GM18861 (cell line): ENCODE data around the gene DDR1.

Source experiments
- ATAC-seq: cut with Tn5 transposase; IDR thresholded peaks from one replicate; pipeline ENCODE4 v1.9.1; 2021; ENCODE audit not compliant: unreplicated experiment

Gene DDR1

GRCh38 chr6:30880698-30881252 lies 3.5 kb upstream of the DDR1 start:
- ATAC-seq: no peak

DNA sequence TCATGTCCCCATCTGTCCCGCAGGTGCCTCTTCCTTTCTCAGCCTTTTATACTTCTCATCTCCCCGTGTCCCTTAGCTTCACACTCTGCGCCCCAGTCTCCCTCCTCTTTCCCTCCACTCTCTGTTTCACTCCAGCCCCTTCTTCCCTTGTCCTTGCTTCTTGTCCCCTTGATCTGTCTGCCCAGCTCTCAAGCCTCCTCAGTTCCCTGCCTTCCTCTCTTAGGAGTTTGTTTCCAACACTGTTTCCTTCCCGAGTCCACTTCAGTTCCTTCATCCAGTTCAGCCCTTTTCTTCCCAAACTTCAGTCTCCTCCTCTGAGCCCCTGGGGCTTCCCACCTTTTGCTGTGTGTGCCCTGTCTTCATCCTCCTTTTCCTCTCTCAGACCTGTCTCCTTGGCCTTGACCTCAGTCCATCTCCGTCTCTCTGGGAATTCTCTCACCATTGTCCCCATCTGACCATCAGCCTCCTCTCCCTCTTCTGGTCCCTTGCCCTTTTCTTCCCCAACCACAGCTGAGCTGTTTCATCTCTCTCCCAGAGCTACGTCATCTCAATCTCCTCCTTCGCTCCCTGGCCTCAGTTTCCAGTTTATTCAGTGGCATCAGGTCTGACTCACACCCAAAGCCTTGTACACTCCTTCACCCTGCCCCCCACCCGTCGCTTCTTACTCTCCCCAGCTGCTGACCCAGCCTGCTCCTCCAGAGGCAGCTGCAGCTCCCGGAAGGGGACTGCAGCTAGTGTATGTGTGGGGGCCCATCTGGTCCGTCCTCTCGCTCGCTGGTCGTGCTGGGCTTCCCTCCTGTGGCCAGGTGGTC lies 2.7 kb upstream of the DDR1 start:
- ATAC-seq: no peak

GRCh38 chr6:30882204-30882758 lies 2.0 kb upstream of the DDR1 start:
- no peak for ATAC-seq

DNA sequence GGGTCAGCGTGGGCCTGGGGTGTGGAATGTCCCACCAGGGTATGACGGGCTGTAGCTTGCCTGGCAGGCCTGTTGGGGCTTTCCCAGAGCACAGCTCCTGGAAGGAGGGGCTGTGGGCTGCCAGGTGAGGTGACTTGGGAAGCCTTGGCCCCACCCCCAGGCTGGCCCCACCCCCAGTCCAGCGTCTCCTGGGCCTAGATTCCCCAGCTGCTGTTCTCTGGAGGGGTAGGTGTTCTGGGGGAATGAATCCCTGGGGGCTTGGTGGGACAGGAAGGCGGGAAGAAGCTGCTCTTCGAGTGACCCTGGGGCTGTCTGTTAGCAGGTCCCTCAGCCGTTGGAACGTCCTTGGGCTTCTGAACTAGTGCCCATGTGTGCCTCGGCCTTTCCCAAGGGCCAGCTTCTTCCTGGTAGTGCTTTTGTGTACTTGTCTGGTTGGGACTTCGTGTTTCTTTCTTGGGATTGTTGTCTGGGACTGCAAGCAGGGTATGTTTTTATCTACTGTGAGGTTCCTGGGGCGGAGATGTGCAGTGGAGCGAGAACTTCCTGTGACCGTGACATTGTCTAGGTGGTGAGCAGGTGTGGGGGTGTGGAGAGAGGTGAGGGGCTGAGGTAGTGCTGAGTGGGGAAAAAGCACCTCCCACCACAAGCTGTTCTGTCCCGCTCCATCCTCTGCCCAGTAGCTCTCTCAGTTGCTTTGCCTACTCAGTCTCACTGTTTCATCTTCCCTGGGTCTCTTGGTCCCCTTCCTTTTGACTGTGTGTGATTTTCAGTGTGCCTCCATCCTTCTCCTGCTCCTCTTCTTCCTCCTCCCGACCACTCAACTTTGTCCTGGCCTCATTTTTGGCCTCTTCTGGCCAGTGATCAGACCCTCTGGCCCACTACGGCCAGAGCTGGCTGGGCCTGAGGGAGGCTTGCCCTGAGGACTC lies 1.3 kb upstream of the DDR1 start:
- no peak for ATAC-seq

DNA sequence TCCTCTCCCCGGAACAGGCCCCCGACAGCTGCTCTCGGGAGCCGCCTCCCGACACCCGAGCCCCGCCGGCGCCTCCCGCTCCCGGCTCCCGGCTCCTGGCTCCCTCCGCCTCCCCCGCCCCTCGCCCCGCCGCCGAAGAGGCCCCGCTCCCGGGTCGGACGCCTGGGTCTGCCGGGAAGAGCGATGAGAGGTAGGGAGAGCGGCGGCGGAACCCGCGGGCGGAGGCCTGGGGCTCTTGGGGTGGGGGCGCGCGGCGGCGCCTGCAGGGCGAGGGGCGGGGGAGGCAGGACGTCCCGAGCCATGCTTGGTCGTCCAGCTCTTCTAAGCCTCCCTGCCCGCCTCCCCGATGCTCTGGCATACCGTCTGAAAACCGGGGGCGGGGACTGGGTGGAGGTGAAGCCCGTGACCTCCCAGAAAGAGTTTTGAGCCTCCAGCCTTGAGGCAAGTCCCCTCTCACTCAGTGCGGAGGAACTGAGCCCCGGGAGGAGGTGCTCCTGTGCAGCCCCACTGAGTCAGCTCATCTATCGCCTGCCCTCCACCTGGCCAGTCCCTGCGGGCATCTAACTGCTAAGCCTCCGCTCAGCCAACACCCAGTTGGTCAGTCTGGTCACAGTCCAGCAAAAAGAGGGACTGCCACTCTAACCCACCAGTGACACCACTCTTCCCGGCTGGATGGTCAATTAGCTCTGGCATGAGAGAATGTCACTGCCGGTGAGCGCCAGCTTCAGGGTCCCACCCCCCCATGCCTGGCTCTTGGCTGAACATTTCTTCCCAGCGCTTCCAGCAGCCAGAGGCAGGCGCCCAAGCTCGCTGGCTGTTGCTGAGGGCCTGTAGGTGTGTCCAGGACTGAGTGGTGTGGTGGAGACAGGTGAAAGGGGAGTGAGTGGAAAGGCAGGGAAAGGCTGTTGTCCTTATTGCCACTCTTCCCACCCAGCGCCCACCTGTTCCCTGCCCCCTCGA lies 482 bp downstream of the DDR1 start:
- ATAC-seq: no peak

GRCh38 chr6:30885481-30885998 lies 1.2 kb downstream of the DDR1 start:
- no peak for ATAC-seq

- ATAC-seq: no peak
Observed at GRCh38 chr6:30885999-30886896, 1.9 kb downstream of the DDR1 start.

DNA sequence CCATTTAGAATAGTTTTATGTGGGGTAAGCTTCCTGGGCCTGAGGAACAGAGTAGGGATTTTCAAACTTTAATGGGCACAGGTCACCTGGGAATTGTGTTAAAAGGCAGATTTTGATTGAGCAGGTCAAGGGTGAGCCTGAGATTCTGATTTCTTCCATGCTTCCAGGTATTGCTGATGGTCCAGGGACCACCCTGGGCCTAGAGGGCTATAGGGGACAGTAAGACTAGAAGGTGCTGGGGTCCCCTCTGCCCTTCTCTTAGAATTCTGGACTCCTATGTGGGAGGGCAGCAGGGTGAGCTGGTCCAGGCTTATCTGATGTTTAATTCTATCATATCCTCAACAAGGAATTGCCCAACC lies 2.6 kb downstream of the DDR1 start:
- no peak for ATAC-seq

DNA sequence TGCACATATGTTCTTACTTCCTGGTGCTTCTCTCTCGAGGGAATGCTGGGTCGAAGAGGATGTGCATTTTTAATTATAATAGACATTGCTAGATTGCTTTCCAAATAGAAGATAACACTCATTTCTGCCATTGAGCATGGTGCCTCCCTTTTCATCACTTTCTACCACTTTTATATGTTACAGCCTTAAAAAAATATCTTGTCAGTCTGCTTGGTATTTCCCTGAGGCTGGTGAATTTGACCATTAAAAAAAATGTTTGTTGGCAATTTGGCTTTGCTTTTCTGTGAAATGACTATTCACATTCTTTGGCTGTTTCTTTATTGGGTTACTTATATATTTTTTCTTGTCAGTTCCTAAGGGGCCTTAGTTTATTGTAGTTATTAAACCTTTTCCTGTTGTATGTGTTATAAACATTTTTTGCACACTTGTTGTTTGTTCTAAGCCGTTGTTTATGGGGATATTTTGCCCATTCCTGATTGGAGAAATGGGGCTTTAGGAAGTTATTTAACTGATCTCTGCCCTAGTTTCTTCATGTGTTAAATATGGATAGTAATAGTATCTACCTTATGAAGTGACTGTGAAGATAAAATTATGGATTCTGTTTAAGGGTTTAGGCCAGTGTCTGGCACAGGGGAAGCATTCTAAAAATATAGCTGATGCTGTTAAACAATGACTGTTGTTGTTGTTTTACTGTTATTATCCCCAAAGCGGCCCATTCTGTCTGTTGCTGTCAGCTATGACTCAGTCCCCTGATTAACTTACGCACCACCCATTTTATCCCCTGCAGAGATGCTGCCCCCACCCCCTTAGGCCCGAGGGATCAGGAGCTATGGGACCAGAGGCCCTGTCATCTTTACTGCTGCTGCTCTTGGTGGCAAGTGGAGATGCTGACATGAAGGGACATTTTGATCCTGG lies 3.8 kb downstream of the DDR1 start:
- no peak for ATAC-seq

DNA sequence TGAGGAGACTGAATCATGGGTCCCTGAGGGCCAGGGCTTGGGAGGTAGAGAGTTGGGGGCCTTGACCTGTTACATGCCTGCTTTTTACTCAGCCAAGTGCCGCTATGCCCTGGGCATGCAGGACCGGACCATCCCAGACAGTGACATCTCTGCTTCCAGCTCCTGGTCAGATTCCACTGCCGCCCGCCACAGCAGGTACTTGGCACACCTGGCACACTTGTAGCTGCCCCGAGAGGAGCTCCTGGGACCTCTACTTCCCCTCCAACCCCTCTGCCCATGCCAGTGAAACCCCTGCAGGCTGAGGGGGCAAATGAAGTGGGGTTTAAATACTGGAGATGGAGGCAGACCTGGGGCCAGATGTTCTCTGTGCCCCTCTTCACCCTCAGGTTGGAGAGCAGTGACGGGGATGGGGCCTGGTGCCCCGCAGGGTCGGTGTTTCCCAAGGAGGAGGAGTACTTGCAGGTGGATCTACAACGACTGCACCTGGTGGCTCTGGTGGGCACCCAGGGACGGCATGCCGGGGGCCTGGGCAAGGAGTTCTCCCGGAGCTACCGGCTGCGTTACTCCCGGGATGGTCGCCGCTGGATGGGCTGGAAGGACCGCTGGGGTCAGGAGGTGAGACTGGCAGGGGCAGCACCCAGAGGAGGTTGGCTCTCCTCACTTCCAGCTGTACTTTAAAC lies 4.6 kb downstream of the DDR1 start:
- no peak for ATAC-seq

DNA sequence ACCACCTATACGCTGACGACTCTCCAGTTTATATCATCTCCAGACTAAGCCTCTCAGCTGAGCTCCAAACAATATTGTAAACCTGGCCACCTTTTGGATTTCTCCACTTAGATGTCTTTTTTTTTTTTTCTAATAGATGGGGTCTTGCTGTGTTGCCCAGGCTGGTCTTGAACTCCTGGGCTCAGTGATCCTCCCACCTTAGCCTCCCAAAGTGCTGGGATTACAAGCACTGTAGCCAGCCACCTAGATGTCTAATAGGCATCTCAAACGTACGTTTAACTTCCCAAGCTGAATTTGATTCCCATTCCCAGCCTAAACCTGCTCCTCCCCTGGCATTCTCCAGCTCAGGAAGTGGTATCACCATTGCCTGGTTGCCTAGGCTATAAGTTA lies 5.2 kb downstream of the DDR1 start:
- ATAC-seq: no peak

GRCh38 chr6:30889921-30890645 lies 5.8 kb downstream of the DDR1 start:
- ATAC-seq: no peak

DNA sequence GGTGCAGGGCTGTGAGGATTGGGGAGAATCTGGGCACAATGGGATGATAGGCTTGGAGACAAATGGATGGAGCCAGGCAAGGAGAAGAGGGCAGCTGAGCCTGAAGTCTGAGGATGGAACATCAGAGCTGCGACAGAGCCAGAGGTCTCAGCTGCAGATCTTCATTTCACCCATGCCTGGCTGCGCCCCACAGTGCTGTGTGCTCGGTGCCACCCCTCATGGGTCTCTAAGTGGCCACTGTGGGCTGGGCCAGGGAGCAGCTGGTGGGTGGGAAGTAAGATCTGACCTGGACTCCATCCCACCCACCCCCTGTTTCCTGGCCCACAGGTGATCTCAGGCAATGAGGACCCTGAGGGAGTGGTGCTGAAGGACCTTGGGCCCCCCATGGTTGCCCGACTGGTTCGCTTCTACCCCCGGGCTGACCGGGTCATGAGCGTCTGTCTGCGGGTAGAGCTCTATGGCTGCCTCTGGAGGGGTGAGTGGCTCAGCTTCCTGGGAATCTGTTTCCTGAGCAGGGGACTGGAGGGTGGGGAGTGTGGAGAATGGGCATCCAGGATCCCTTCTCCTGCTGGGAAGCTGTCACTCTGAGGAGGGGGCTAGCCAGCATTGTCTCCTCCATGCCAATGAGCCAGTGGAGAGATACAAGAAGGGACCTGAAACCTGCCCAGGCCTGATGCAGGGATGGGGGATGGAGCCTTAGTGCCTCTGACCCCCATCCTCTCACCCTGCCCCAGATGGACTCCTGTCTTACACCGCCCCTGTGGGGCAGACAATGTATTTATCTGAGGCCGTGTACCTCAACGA lies 6.5 kb downstream of the DDR1 start:
- ATAC-seq: no peak

DNA sequence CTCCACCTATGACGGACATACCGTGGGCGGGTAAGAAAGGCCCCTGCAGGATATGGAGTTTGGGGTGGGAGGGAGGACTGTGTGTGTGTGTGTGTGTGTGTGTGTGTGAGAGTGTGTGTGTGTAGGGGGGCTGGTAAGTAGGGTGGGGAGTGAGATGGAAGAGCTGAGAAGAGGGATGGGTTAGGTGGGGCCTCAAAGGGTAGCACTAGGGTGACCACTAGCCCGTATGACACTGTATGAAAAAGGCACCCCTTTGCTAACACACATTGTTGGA lies 7.1 kb downstream of the DDR1 start:
- ATAC-seq: no peak

DNA sequence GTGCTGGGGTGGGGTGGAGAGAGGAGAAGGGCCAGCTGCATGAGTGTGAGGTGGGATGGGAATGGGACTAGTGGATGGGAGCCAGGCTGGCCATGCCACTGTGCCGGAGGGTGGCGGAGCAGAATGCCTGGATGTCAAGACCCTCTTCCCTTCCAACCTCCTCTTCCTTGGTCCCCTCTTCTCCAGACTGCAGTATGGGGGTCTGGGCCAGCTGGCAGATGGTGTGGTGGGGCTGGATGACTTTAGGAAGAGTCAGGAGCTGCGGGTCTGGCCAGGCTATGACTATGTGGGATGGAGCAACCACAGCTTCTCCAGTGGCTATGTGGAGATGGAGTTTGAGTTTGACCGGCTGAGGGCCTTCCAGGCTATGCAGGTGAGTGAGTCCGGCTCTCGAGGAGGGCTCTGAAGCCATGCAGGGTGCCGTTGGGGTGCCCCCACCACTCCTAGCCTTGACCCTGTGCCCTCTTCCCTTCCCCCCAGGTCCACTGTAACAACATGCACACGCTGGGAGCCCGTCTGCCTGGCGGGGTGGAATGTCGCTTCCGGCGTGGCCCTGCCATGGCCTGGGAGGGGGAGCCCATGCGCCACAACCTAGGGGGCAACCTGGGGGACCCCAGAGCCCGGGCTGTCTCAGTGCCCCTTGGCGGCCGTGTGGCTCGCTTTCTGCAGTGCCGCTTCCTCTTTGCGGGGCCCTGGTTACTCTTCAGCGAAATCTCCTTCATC lies 7.7 kb downstream of the DDR1 start:
- ATAC-seq: no peak
